ENCODE data around the gene GPR15LG. TPM values are rescaled to one million over a fixed set of nuclear protein-coding genes. Genes with fewer than 3 reads are reported as not detected.
"Not testable (repeated sequence)": the region's sequence is repeated elsewhere in the genome, so short reads cannot be mapped to it uniquely, and the experiment has no call there.

Gene GPR15LG
- total and polyA plus RNA-seq, 2 donors = 16.6 to 18.6 TPM

DNA sequence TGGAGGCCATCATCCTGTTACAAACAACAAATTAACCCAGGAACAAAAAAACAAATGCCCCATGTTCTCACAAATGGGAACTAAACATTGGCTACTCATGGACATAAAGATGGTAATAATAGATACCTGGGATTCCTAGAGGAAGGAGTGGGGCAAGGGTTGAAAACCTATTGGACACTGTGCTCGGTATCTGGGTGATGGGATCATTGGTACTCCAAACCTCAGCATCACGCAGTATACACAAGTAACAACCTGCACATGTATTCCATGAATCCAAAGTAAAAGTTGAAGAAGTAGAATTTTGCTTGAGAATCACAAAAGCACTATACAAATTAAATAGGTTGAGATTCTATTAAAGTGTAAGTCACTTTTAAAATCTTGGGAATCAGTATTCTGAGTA lies 17.6 kb upstream of the GPR15LG start:
- DNase-seq (ENCODE audit: extremely low spot score) = no peak

DNA sequence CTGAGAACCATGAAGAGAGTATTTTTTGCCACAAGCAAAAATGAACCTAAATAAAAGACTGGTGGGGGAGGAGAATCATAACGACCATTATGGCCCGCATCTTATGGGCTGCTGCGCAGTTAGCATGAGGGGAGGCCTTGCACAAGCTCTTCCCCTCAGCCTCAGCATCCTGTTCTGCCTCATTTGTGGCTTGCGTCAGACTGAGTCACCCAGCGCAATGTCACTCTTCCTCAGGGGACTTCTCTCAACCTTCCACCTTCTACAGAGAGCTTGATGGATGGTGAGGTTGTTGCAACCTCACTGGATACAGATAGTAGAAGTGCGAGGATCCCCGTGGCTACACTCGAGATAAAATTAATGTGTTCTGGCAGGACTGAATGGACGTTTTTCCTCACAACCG lies 16.8 kb upstream of the GPR15LG start:
- no peaks in the 10 kb centered on the region for H3K4me1 ChIP-seq (ENCODE audit: insufficient read depth)
- 70% methylated on average over 10 of the region's 10 CpGs for WGBS

More for the DNA sequence above, 17.6 kb upstream of the GPR15LG start:
- no peaks in the 10 kb centered on the region for H3K4me1 ChIP-seq (ENCODE audit: insufficient read depth)
- H3K27ac ChIP-seq (ENCODE audit: low read depth) = no peak overlapping the region
- WGBS = 87% methylated on average over 2 of the region's 2 CpGs
- H3K4me3 ChIP-seq (ENCODE audit: low read depth, low read length) = no peak overlapping the region
- no peaks in the 10 kb centered on the region for H3K36me3 ChIP-seq (ENCODE audit: insufficient read depth)

GRCh38 chr10:84158061-84158460 lies 15.5 kb upstream of the GPR15LG start:
- Histone ChIP-seq H3K4me3 (ENCODE audit: low read depth, low read length) (no peak overlapping the region), H3K27ac (ENCODE audit: low read depth) (no peak overlapping the region), H3K36me3 (ENCODE audit: insufficient read depth) (no peaks in the 10 kb centered on the region), H3K4me1 (ENCODE audit: insufficient read depth) (no peaks in the 10 kb centered on the region)
- no peak for DNase-seq (ENCODE audit: extremely low spot score)
- WGBS = 81% methylated on average over 2 of the region's 2 CpGs

More for the DNA sequence above, 16.8 kb upstream of the GPR15LG start:
- H3K4me3 ChIP-seq (ENCODE audit: low read depth, low read length) = no peak overlapping the region
- peak overlapping the region; percentile 30 for H3K27ac ChIP-seq (ENCODE audit: low read depth)
- DNase-seq (ENCODE audit: extremely low spot score) = no peak
- no peaks in the 10 kb centered on the region for H3K36me3 ChIP-seq (ENCODE audit: insufficient read depth)

- WGBS = 81% methylated on average over 4 of the region's 4 CpGs
- Histone ChIP-seq H3K4me3 (ENCODE audit: low read depth, low read length) (no peak overlapping the region), H3K27ac (ENCODE audit: low read depth) (no peak overlapping the region), H3K36me3 (ENCODE audit: insufficient read depth) (no peaks in the 10 kb centered on the region), H3K4me1 (ENCODE audit: insufficient read depth) (no peaks in the 10 kb centered on the region)
- DNase-seq (ENCODE audit: extremely low spot score) = no peak
Observed at GRCh38 chr10:84158550-84158949, 15.1 kb upstream of the GPR15LG start.

DNA sequence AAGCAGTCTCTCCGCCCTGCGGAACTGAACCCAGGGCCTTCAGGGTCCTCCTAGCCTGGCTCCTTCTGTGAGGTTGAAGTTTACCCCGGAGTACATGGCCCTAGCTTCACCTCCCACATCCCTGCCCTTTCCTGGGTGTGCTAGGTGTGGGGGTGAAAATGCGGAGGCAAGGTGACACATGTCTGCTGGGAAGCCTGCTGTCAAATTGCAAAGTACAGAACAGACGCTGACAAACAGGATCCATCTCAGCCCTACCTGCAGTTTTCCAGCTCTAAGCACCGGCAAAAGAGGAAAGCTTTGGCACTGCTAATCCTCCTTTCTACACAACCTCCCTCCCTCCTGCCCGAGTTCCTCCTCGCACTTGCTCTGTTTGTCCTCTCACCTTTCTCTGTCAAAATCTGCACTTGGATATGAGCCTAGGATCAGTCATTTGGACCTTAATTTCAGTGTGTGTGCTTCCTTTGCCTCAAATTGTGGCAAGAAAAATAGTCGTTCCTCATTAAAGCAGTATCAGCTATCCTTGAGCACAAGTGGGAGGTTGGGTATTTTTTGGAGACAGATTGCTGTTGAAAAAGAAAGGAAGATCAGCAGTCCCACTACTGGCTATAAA lies 14.4 kb upstream of the GPR15LG start:
- Histone ChIP-seq H3K4me3 (ENCODE audit: low read depth, low read length) (no peak overlapping the region), H3K27ac (ENCODE audit: low read depth) (no peak overlapping the region), H3K4me1 (ENCODE audit: insufficient read depth) (no peaks in the 10 kb centered on the region), H3K36me3 (ENCODE audit: insufficient read depth) (no peaks in the 10 kb centered on the region)
- 39% methylated on average over 9 of the region's 9 CpGs for WGBS
- no peak for DNase-seq (ENCODE audit: extremely low spot score)

GRCh38 chr10:84160663-84161362 lies 12.8 kb upstream of the GPR15LG start:
- 43% methylated on average over 6 of the region's 6 CpGs for WGBS
- no peak overlapping the region for H3K27ac ChIP-seq (ENCODE audit: low read depth)
- no peaks in the 10 kb centered on the region for H3K36me3 ChIP-seq (ENCODE audit: insufficient read depth)
- H3K4me3 ChIP-seq (ENCODE audit: low read depth, low read length) = no peak overlapping the region
- no peaks in the 10 kb centered on the region for H3K4me1 ChIP-seq (ENCODE audit: insufficient read depth)
- DNase-seq (ENCODE audit: extremely low spot score) = no peak

GRCh38 chr10:84163996-84164395 lies 9.6 kb upstream of the GPR15LG start:
- no peak for DNase-seq (ENCODE audit: extremely low spot score)
- H3K4me3 ChIP-seq (ENCODE audit: low read depth, low read length) = no peak overlapping the region
- no peaks in the 10 kb centered on the region for H3K36me3 ChIP-seq (ENCODE audit: insufficient read depth)
- no peak overlapping the region for H3K27ac ChIP-seq (ENCODE audit: low read depth)
- no peaks in the 10 kb centered on the region for H3K4me1 ChIP-seq (ENCODE audit: insufficient read depth)
- WGBS = 48% methylated on average over 2 of the region's 2 CpGs

- Histone ChIP-seq H3K4me3 (ENCODE audit: low read depth, low read length) (no peak overlapping the region), H3K36me3 (ENCODE audit: insufficient read depth) (no peaks in the 10 kb centered on the region), H3K27ac (ENCODE audit: low read depth) (no peak overlapping the region), H3K4me1 (ENCODE audit: insufficient read depth) (no peaks in the 10 kb centered on the region)
- DNase-seq (ENCODE audit: extremely low spot score) = no peak
- 23% methylated on average over 2 of the region's 2 CpGs for WGBS
Observed at GRCh38 chr10:84164442-84164841, 9.2 kb upstream of the GPR15LG start.

- DNase-seq (ENCODE audit: extremely low spot score) = no peak
- Histone ChIP-seq H3K4me1 (ENCODE audit: insufficient read depth) (no peaks in the 10 kb centered on the region), H3K4me3 (ENCODE audit: low read depth, low read length) (no peak overlapping the region), H3K27ac (ENCODE audit: low read depth) (no peak overlapping the region), H3K36me3 (ENCODE audit: insufficient read depth) (no peaks in the 10 kb centered on the region)
- WGBS = 90% methylated on average over 4 of the region's 4 CpGs
Observed at GRCh38 chr10:84166620-84167288, 6.8 kb upstream of the GPR15LG start.

DNA sequence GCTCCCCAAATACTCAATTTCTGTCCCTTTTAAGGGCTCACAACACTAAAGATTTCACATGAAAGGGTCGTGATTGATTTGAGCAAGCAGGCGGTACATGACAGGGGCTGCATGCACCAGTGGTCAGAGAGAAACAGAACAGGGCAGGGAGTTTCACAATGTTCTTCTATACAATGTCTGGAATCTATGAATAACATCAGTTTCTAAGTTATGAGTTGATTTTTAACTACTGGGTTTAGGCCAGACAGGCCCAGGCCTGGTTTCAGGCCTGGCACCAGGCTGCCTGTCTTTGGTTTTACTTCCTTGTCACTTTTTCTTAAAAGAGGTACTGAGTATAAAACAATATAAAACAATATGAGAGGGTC lies 6.3 kb upstream of the GPR15LG start:
- DNase-seq (ENCODE audit: extremely low spot score); H3K27ac ChIP-seq (ENCODE audit: low read depth); H3K4me1 ChIP-seq (ENCODE audit: insufficient read depth); H3K4me3 ChIP-seq (ENCODE audit: low read depth, low read length); H3K36me3 ChIP-seq (ENCODE audit: insufficient read depth): not testable (repeated sequence)
- 78% methylated on average over 2 of the region's 2 CpGs for WGBS

DNA sequence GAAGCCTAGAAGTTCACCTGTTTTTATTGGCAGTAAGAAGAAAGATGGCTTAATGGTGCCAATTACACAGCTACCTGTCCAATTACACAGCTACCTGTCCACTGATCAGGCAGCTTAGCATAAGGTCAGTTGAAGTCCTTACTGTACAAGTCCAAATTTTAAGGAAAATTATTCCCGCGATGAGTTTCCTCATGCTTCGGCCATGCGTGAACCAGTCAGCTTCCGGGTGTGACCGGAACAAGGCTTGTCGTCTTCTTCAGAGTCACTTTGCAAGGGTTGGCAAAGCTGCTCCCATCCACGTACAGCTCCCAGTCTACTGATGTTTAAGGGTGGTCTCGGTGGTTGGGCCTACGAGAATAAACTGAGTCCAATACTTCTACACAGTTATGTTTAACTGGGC lies 5.2 kb upstream of the GPR15LG start:
- H3K27ac ChIP-seq (ENCODE audit: low read depth); DNase-seq (ENCODE audit: extremely low spot score); H3K36me3 ChIP-seq (ENCODE audit: insufficient read depth); H3K4me1 ChIP-seq (ENCODE audit: insufficient read depth); H3K4me3 ChIP-seq (ENCODE audit: low read depth, low read length): not testable (repeated sequence)
- WGBS = 95% methylated on average over 10 of the region's 10 CpGs

DNA sequence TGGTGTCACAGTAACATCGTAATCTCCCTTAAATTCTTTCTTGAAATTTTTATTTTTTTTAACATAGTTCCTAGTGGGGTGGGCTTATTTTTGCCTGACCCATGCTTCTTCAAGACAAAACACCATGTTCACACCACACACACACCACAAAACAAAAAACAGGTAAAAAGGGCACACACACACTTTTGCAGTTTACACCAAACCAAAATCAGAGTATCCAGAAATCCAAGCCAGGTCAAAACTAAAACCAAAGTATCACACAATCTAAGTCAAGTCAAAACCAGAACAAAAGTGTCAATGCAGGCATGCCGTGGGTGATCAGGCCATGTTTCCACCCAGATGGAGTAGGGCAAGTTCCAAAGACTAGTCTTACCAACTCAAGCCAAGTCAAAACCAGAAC lies 2.4 kb upstream of the GPR15LG start:
- 76% methylated on average over 2 of the region's 2 CpGs for WGBS
- not testable (repeated sequence) for DNase-seq (ENCODE audit: extremely low spot score); H3K4me3 ChIP-seq (ENCODE audit: low read depth, low read length); H3K36me3 ChIP-seq (ENCODE audit: insufficient read depth); H3K4me1 ChIP-seq (ENCODE audit: insufficient read depth)
- H3K27ac ChIP-seq (ENCODE audit: low read depth) = peak overlapping the region; percentile 35

DNA sequence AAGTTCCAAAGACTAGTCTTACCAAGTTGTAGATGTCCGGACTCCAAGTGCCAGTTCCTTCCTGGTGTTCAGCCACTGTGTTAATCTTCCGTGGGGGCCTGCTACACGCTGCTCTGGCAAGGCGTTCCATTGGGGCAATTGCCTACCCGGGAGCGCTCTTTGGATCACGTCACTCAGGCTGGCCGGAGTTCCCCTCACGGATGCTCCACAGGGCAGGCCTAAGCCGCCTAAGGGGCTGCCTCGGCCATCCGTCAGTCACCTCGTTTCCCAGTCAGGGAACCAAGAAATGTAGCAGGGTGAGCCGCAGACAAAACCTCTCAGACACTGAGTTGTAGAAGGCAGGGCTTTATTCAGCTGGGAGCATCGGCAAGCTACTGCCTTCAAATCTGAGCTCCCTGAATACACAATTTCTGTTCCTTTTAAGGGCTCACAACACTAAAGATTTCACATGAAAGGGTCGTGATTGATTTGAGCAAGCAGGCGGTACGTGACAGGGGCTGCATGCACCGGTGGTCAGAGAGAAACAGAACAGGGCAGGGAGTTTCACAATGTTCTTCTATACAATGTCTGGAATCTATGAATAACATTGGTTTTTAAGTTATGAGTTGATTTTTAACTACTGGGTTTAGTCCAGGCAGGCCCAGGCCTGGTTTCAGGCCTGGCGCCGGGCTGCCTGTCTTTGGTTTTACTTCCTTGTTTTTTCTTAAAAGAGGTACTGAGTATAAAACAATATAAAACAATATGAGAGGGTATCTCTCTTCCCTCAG lies 1.7 kb upstream of the GPR15LG start:
- not testable (repeated sequence) for H3K36me3 ChIP-seq (ENCODE audit: insufficient read depth); H3K4me3 ChIP-seq (ENCODE audit: low read depth, low read length); H3K4me1 ChIP-seq (ENCODE audit: insufficient read depth); DNase-seq (ENCODE audit: extremely low spot score)
- H3K27ac ChIP-seq (ENCODE audit: low read depth) = peak overlapping the region; percentile 35
- WGBS = 82% methylated on average over 20 of the region's 21 CpGs

Measured in urinary bladder (tissue), 4 donors.